ENCODE results near the gene LONP1.
"Not testable (repeated sequence)": the region's sequence is repeated elsewhere in the genome, so short reads cannot be mapped to it uniquely, and the experiment has no call there.

Gene LONP1

DNA sequence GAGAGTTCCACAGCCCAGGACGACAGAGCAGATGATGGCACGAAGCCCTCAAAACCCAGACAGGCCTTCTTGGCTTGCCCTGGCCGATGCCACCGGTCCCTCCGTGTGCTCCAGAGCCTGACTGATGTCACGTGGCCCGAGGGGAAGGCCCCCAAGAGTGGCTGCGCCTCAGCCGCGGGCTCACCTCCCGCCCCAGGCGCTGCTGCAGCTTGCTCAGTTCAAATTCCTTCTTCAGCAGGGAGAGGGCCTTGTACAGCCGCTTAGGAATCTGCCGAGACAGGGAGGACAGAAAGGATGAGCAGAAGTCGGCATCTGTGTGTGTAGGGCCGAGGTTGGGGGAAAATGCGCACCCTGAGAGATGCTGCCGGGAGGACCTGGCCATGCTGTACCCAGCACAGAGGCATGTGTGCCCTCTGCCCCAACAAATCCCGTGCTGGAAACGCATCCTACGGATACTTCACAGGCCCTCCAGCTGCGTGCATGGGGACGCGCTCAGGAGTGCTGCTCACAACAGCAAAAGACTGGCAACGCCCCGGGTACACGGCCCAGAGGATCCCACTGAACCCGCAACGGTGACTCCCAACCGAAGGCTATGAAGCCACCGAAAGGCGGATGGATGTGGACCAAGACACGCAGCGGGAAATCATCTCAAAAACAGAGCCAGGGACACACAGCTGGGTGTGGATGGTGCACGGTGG is 12.9 kb downstream of the LONP1 start:
- no peak for DNase-seq (ENCODE audit: insufficient read length)
- FAIRE-seq = no peak
- TF ChIP-seq POLR2A (IDR thresholded peaks at IDR 0.05; ENCODE audit: low read depth, low read length) (no peak), POLR2AphosphoS5 (IDR thresholded peaks at IDR 0.05; ENCODE audit: low read depth, low read length) (no peak; the same call in 1 of the 2 replicates), TAF1 (IDR thresholded peaks at IDR 0.05; ENCODE audit: borderline replicate concordance, low read depth, low read length) (no peak)

DNA sequence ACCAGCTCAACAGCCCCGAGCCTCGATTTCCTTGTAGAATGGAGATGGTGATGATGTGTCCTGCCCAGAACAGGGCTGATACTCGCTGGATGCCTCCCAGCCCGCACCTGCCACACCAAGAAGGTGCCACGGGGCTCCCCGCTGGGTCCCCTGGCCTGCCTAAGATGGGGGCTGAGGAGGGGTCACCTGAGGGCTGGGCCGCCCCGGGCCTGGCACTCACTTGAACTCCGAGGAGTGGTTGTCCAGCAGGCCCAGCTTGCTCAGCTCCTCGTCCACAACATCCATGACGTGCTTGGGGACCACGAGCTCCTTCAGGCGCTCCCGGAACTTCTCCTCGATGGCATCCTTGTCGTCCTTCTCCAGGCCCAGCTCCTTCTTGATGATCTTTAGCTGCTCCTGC is 14.4 kb downstream of the LONP1 start:
- DNase-seq (ENCODE audit: insufficient read length) (no peak), FAIRE-seq (no peak)
- no peak for TF ChIP-seq POLR2AphosphoS5 (IDR thresholded peaks at IDR 0.05; ENCODE audit: low read depth, low read length)
- TF ChIP-seq TAF1 (IDR thresholded peaks at IDR 0.05; ENCODE audit: borderline replicate concordance, low read depth, low read length) = no peak
- no peak; the same call in 1 of the 2 replicates for TF ChIP-seq POLR2A (IDR thresholded peaks at IDR 0.05; ENCODE audit: low read depth, low read length)

DNA sequence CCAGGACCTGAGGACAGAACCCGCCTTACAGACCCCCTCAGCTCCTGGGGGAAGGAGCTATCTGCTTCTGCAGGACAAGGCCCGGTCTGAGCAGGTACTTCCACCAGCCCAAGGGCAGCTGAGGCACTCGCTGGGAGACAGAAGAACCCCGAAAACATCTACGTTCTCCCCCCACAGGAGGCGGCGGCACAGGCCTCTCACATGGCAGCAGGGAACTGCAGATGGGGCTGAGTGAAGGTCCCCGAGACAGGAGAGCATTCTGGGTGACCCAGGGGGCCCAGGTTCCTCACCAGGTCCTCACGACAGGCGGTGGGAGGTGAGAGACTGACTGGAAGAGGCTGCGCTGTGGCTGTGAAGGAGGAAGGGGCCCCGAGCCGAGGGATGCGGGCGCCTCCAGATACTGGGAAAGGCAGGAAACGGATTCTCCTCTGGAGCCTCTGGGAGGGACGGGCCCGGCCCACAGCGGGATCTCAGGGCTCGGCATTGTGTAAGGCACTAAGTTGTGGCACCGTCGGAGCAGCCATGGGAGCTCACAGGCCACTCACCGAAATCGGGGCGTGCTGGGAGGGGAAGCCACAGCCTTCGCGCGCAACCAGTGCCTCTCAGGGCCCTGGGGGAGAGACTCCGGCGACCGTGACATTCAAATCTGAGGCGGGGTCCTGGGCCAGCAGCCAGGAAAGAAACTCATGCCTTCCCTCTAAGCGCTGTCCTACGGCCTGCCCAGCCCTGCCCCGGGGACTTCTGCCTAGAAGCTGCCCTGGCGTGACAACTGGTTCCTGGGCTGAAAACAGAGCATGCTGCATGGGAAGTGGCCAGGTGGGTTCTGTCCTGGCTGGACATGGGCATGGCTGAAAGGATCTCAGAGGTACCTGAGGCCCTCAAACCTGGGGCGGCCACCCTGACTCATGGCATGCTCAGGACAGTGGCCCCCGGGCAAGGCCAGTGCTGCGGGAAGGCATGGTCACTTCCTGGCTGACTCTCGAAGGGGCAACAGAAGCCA is 15.8 kb downstream of the LONP1 start:
- FAIRE-seq = no peak
- TF ChIP-seq POLR2AphosphoS5 (IDR thresholded peaks at IDR 0.05; ENCODE audit: low read depth, low read length) (peak; percentile 20; the same call in 1 of the 2 replicates), POLR2A (IDR thresholded peaks at IDR 0.05; ENCODE audit: low read depth, low read length) (no peak)
- DNase-seq (ENCODE audit: insufficient read length) = no peak

DNA sequence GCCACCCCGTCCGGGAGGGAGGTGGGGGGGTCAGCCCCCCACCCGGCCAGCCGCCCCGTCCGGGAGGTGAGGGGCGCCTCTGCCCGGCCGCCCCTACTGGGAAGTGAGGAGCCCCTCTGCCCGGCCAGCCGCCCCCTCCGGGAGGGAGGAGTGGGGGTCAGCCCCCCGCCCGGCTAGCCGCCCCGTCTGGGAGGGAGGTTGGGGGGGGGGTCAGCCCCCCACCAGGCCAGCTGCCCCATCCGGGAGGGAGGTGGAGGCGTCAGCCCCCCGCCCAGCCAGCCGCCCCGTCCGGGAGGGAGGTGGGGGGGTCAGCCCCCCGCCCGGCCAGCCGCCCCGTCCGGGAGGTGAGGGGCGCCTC is 17.9 kb downstream of the LONP1 start:
- not testable (repeated sequence) for FAIRE-seq; DNase-seq (ENCODE audit: insufficient read length)

DNA sequence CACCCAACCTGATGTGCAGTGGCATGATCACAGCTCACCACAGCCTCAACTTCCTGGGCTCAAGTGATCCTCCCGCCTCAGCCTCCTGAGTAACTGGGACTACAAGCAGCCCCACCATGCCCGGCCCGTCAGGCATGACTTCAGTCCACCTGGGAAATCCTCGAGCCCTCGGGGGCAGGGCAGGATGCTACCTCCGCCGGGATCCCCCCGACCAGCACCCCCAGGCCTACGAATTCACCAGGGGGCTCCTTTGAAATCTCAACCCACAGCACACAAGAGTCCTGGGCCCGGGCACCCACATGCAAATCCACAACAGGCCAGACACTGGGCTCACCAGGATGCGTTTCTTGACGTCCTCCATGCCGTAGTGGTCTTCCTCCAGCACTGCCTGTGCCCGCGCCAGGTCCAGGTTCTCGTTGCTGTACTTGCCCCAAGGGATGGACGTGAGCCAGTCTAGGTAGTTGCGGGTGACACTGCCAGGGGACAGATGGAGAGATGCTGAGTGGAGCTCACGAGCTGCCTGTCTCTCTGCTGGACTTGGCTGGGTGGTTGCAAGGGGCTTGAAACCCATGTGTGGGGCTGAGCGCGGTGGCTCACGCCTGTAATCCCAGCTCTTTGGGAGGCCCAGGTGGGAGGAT is 19.4 kb downstream of the LONP1 start:
- DNase-seq (ENCODE audit: insufficient read length) (no peak), FAIRE-seq (no peak)
- peak; percentile 47; the same call in 1 of the 2 replicates for TF ChIP-seq POLR2AphosphoS5 (IDR thresholded peaks at IDR 0.05; ENCODE audit: low read depth, low read length)
- TF ChIP-seq POLR2A (IDR thresholded peaks at IDR 0.05; ENCODE audit: low read depth, low read length) = peak; percentile 42; the same call in 1 of the 2 replicates
- no peak for TF ChIP-seq TAF1 (IDR thresholded peaks at IDR 0.05; ENCODE audit: borderline replicate concordance, low read depth, low read length)

DNA sequence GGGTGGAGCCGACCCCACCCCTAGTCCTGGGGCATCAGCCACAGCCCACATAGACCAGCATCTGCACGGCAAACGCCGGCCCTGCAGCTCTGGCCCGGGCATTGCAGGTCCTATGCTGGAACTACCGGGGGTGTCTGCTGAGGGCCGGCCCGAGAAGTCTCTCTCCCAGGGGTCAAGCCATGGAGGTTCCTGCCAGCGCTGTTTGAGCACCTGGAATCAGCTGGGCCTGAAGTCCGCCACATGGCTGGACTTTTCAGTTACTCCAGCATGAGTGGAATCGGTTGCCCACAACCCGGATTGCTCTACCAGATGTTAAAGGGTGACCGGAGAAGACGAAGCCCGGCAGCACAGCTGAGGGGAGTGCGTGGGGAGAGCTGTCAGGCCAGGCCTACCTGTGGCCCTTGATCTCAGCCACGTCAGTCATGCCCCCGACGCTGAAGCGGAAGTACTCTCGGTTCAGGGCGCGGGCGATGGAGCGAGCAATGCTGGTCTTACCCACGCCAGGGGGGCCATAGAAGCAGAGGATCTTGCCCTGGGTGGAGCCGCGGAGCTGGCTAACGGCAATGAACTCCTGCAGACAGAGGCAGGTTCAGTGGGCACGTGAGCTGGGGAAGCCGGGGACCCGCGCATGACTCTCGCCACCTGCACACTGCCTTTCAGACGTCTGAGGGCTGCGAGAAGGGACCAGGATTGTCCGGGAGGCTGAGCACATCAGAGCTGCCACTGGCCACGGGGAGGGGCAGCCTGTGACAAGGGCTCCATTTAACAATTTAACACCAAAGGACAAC is 21.1 kb downstream of the LONP1 start:
- TF ChIP-seq POLR2A (IDR thresholded peaks at IDR 0.05; ENCODE audit: low read depth, low read length) = peak; percentile 36; the same call in 1 of the 2 replicates
- TF ChIP-seq TAF1 (IDR thresholded peaks at IDR 0.05; ENCODE audit: borderline replicate concordance, low read depth, low read length) = no peak
- TF ChIP-seq POLR2AphosphoS5 (IDR thresholded peaks at IDR 0.05; ENCODE audit: low read depth, low read length) = peak; percentile 40
- DNase-seq (ENCODE audit: insufficient read length) (no peak), FAIRE-seq (no peak)

DNA sequence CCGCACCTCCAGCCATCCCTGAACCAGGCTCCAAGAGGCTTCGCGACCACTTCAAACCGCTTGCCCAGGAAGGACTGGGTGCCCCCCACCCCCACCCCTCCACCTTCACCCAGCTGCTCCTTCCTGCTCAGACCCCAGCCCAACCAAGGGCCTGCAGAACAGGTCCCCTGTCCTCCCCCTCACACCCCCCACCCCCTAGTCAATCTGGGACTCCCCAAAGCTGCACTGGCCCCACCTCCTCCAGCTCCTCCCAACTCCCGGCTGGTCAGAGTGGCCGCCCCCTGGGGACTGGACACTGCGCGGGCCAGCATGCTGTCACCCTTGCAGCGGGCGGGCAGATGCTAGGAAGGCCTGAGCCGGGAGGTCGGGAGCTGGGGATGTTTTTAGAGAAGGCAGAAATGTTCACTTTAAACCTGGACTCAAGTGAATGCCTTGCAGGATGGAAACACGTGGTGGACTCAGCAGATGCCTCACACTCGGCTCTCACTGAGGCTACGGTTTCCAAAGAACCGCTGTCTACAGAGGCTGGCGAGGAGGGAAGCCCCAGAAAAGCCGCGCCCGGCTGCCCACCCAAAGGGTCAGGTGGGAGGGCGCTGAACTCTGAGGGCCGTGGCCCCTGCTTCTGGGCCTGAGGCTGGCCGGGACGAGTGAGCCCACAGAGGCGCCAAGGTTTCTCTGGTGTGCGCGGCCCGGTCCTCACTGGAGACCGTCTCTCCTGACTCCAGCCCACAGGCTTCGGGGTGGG is 21.9 kb downstream of the LONP1 start:
- TF ChIP-seq POLR2A (IDR thresholded peaks at IDR 0.05; ENCODE audit: low read depth, low read length) (no peak), POLR2AphosphoS5 (IDR thresholded peaks at IDR 0.05; ENCODE audit: low read depth, low read length) (peak; percentile 19; the same call in 1 of the 2 replicates)
- FAIRE-seq (no peak), DNase-seq (ENCODE audit: insufficient read length) (no peak)

DNA sequence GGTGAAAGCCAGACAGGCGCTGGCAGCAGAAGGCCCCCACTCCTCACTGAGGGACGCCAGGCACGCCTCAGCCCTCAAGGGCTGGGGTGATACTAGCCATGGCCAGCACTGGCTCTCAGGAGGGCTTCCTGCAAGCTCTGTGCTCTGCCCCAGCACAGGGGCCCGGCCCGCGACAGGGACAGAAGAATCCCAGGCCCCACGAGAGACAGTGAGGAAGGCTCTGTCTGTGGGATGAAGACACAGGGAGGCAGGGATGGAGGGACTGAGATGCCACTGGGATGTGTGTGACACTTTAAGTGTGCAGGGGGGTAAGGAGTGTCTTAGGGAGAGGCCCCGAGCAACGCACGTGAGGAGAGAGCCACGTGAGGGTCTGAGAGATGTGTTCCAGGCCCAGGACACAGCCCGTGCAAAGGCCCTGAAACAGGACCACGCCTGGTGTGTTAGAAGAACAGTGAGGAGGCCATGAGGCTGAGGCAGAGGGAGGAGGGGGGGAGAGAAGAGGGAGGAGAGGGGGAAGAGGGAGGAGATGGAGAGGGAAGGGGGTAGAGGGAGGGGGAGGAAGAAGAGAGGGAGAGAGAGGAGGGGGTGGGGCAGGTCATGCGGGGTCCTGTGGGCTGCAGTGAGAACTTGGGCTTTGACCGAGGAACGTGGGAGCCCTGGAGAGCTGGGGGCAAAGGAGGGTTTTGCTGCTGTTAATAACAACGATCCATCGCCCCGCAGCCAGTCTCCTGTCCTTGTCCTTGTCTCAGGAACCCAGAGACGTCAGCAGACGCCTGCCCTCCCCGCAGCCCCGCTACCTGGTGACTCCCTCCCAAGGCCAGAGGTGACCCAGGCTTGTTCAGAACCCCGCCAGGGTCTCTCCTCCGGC is 22.7 kb downstream of the LONP1 start:
- FAIRE-seq (no peak), DNase-seq (ENCODE audit: insufficient read length) (no peak)
- TF ChIP-seq POLR2AphosphoS5 (IDR thresholded peaks at IDR 0.05; ENCODE audit: low read depth, low read length) = peak; percentile 78
- no peak for TF ChIP-seq TAF1 (IDR thresholded peaks at IDR 0.05; ENCODE audit: borderline replicate concordance, low read depth, low read length)
- peak; percentile 54 for TF ChIP-seq POLR2A (IDR thresholded peaks at IDR 0.05; ENCODE audit: low read depth, low read length)

DNA sequence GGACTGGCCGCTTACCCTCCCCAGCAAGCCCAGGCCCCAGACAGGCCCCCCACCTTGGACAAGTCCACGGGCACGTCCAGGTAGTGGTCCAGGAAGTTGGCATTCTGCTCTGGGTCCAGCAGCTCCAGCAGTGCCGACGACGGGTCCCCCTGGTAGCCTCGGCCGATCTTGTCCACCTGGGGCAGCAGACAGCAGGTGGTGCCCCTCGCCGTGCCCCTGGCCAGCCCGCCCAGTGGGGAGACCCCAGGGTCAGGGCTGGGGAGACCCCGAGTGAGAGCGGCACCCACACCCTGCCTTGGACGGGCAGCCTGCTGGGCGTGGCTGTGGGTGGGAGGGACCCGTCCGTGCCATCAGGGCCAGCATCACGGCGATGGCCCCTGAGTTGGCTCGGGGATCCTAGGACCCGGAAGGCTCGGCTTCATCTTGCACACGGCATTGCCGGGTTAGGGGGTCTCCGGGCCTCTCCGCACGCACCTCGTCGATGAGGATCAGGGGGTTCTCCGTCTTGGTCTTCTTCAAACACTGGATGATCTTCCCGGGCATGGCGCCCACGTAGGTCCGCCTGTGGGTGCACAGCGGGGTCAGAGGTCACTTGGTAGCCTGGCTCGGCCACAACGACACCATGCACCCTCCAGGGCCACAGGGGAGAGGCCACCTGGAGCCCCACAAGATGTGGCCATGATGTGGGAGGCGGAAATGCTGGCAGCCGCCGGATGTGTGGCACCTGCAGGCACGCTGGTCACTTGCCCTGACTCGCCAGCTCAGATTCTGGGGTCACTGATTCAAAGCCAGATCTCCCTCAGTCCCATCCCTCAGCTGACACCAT is 23.5 kb downstream of the LONP1 start:
- TF ChIP-seq POLR2A (IDR thresholded peaks at IDR 0.05; ENCODE audit: low read depth, low read length) (no peak), TAF1 (IDR thresholded peaks at IDR 0.05; ENCODE audit: borderline replicate concordance, low read depth, low read length) (no peak), POLR2AphosphoS5 (IDR thresholded peaks at IDR 0.05; ENCODE audit: low read depth, low read length) (no peak; the same call in 1 of the 2 replicates)
- FAIRE-seq = no peak

More for the DNA sequence above, 23.5 kb downstream of the LONP1 start:
- no peak for DNase-seq (ENCODE audit: insufficient read length)

Measured in GM12892 (cell line).